Right lobe of liver (tissue), 4 donors: ENCODE measurements around the gene AHCYL2.

ENCODE experiments used
- POLR2A ChIP-seq: fragments of 450-650 bp; IDR thresholded peaks from one replicate; pipeline ENCODE4 v1.6.1; 2017; ENCODE audit warnings: antibody characterized with exemption, mild to moderate bottlenecking
- TF ChIP-seq, protein P1 (sequence below), 4 donors: fragments of 200-600 bp in 3 of 4; fragments of 450-650 bp in 1 of 4; IDR thresholded peaks; one replicate each; pipeline versions ENCODE4 v1.5.1 to v1.8.0; 2016 to 2022; ENCODE audit warnings: antibody characterized with exemption in 4 of 4, mild to moderate bottlenecking in 2 of 4
- donor health status: DM: no; HTN: no; CAD: no.
- donor health status: DM: no; HTN: no; CAD: no.
- donor health status: DM: no; HTN: yes; CAD: no.

DNA sequence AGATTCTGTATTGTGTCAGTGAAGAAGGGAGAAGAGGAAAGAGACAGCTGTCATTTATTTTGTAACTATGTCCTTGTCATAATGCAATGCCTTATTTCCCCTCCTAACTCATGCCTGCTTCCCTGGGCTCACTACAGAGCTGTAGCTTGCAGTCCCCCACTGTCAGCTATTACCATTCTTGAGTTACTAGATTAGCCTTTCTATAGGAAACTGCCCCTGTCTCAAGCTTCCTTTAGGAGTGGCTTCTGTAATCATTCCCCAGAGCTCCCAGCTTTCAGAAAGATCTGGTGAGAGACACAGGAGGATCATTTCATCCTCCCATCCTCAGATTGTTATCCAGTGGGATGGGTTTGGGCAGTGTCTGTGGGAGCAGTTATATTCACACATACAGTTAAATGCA lies 245.1 kb downstream of the AHCYL2 start:
- TF ChIP-seq, protein P1, sequence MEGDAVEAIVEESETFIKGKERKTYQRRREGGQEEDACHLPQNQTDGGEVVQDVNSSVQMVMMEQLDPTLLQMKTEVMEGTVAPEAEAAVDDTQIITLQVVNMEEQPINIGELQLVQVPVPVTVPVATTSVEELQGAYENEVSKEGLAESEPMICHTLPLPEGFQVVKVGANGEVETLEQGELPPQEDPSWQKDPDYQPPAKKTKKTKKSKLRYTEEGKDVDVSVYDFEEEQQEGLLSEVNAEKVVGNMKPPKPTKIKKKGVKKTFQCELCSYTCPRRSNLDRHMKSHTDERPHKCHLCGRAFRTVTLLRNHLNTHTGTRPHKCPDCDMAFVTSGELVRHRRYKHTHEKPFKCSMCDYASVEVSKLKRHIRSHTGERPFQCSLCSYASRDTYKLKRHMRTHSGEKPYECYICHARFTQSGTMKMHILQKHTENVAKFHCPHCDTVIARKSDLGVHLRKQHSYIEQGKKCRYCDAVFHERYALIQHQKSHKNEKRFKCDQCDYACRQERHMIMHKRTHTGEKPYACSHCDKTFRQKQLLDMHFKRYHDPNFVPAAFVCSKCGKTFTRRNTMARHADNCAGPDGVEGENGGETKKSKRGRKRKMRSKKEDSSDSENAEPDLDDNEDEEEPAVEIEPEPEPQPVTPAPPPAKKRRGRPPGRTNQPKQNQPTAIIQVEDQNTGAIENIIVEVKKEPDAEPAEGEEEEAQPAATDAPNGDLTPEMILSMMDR (IDR thresholded peaks at IDR 0.05), result no peak
- no peak for TF ChIP-seq POLR2A
